DOHH2 (cell line): ENCODE measurements around the gene AKAP13.

Experiments
- CTCF ChIP-seq: fragments of 200-600 bp; sonication (generic); IDR thresholded peaks from one replicate; pipeline ENCODE4 v1.5.1; 2014; ENCODE audit warnings: antibody characterized with exemption, mild to moderate bottlenecking, low read depth, low read length; ENCODE audit not compliant: poor library complexity, severe bottlenecking
- EZH2phosphoT487 ChIP-seq: fragments of 200-600 bp; sonication (generic); IDR thresholded peaks from 2 replicates; pipeline ENCODE4 v1.6.1; 2017; ENCODE audit warnings: borderline replicate concordance, mild to moderate bottlenecking, antibody characterized with exemption, low read length, moderate library complexity, mixed read lengths

DNA sequence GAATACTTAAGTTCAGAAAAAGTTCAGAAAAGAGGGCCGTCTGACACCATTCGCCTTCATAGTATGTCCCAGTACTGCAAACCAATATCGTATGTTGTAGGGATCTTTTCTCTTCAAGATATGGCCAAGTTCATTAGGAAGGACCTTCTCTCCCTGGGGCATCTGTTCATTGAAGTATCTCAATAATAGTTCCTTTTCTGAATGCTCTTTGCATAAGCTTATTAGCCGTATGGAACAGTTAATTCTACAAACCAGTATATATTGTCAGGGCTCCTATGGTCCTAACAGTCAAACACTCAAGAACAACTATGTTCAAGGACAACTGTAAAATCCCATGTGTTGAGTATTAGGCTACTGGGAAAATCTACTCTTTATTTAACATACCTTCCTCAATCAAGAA, 211.2 kb downstream of the AKAP13 start:
- TF ChIP-seq CTCF (no peak), EZH2phosphoT487 (no peak)
